Uterus (tissue), 2 donors: Measurements from ENCODE around the gene FAM216B.

ENCODE experiments used
- CTCF ChIP-seq, 4 experiments: fragments of 200-600 bp in 2 of 4; fragments of 450-650 bp in 2 of 4; sonication (generic) in 2 of 4; IDR thresholded peaks; one replicate each; pipeline ENCODE4 v1.5.1; 2016 to 2019; ENCODE audit warnings: antibody characterized with exemption in 4 of 4, mild to moderate bottlenecking in 2 of 4, moderate library complexity in 1 of 4
- POLR2A ChIP-seq, 2 donors: fragments of 450-650 bp; IDR thresholded peaks; one replicate each; pipeline ENCODE4 v1.6.1; 2016; ENCODE audit warnings: antibody characterized with exemption in 2 of 2, mild to moderate bottlenecking in 1 of 2, moderate library complexity in 1 of 2

- no peak for TF ChIP-seq POLR2A (IDR thresholded peaks at IDR 0.05)
- TF ChIP-seq CTCF (IDR thresholded peaks at IDR 0.05) = no peak
Observed at GRCh38 chr13:42800109-42800643, 18.8 kb downstream of the FAM216B start.
